Measurements from ENCODE around the gene C2orf92. TPM values are rescaled to one million over a fixed set of nuclear protein-coding genes. Genes with fewer than 3 reads are reported as not detected.

Gene C2orf92
- total RNA-seq, 2 experiments from 2014 or later: 5.9 to 11.2 TPM

GRCh38 chr2:97698530-97698929 is 29.0 kb downstream of the C2orf92 start:
- H3K36me3 ChIP-seq (ENCODE audit: insufficient read depth, low read length): no peaks in the 10 kb centered on the region
- no peak for TF ChIP-seq CTCF (conservative IDR thresholded peaks at IDR 0.05; ENCODE audit: low read length)
- no peak for TF ChIP-seq EZH2phosphoT487 (IDR thresholded peaks at IDR 0.05; ENCODE audit: borderline replicate concordance, low read depth, low read length)
- BruUV-seq (replicated peaks): no TSS peak
- H3K9me2 ChIP-seq (ENCODE audit: insufficient read depth, low read length): no peaks in the 10 kb centered on the region
- H3K9me3 ChIP-seq (ENCODE audit: low read length): no peaks in the 10 kb centered on the region
- no peak overlapping the region for H3K4me3 ChIP-seq (ENCODE audit: low read depth, low read length, poor library complexity, severe bottlenecking)
- peaks cover 6% of the 10 kb centered on the region for H3K4me1 ChIP-seq (ENCODE audit: insufficient read depth, low read length, poor library complexity, severe bottlenecking)
- no peaks in the 10 kb centered on the region for H3K79me2 ChIP-seq (ENCODE audit: insufficient read depth, low read depth, low read length)
- H4K20me1 ChIP-seq (ENCODE audit: insufficient read depth, low read length): no peaks in the 10 kb centered on the region
- H3K27ac ChIP-seq (ENCODE audit: low read depth, low read length, poor library complexity, severe bottlenecking): no peak overlapping the region
- no peak overlapping the region for H3K4me2 ChIP-seq (ENCODE audit: low read length)
- CTCF ChIA-PET (ENCODE audit: unreplicated experiment): interaction anchor here (0.5 to 1.1 kb wide), 3 partner anchors 25 to 108 kb away, joined by 3 to 4 read pairs (median 3); no protein-coding TSS in a partner anchor
- intact Hi-C loops (cut with micrococcal nuclease; ENCODE audit: unreplicated experiment): no loop called here
- H2AFZ ChIP-seq (ENCODE audit: low read length): no peak overlapping the region
- POLR2A ChIA-PET: interaction anchor here (0.6 to 1.2 kb wide), 3 partner anchors 34 to 53 kb away, joined by 3 to 9 read pairs (median 4); partner anchors contain the start of gene COX5B
- DNase-seq (ENCODE audit: low spot score): no peak

DNA sequence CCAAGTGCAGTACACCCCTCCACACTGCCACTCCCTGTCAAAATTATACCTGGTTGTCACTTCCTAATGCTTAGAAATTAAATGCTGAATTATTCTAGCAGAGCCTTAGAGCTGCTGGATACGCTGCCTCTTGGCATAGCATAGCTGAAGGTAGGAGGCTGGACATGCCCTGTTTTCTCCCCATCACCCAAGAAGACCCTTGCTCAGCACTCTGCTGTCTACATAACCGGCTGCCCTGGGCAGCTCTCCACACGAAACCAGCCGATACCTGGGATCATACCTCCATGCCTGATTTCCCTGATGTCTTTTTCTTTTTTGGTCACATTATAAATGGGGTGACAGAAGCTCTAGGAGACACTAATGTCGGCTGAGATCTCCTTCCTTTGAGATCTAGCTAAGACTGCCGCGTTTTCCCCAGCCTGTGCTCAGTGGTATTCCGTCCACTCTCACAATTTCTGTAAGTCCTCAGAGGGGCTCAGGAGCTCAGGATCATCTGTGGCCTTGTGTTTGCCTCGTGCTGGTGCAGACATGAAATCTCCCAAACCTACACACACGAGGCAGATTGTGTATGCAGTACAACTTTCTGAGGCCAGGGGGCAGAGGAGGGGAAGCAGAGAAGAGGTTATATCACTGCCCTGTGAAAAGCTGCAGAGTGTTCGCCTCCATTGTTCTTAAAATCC is 30.4 kb downstream of the C2orf92 start:
- Histone ChIP-seq H2AFZ (ENCODE audit: low read length) (peak overlapping the region; percentile 58; the same call in 1 of the 2 replicates), H3K36me3 (ENCODE audit: insufficient read depth, low read length) (no peaks in the 10 kb centered on the region), H3K4me2 (ENCODE audit: low read length) (no peak overlapping the region), H3K79me2 (ENCODE audit: insufficient read depth, low read depth, low read length) (no peaks in the 10 kb centered on the region), H4K20me1 (ENCODE audit: insufficient read depth, low read length) (no peaks in the 10 kb centered on the region), H3K27ac (ENCODE audit: low read depth, low read length, poor library complexity, severe bottlenecking) (no peak overlapping the region), H3K4me3 (ENCODE audit: low read depth, low read length, poor library complexity, severe bottlenecking) (no peak overlapping the region), H3K9me2 (ENCODE audit: insufficient read depth, low read length) (no peaks in the 10 kb centered on the region), H3K4me1 (ENCODE audit: insufficient read depth, low read length, poor library complexity, severe bottlenecking) (peaks cover 6% of the 10 kb centered on the region), H3K9me3 (ENCODE audit: low read length) (no peaks in the 10 kb centered on the region)
- TF ChIP-seq CTCF (conservative IDR thresholded peaks at IDR 0.05; ENCODE audit: low read length) (peak; percentile 78), EZH2phosphoT487 (IDR thresholded peaks at IDR 0.05; ENCODE audit: borderline replicate concordance, low read depth, low read length) (no peak)
- CTCF ChIA-PET (ENCODE audit: unreplicated experiment): interaction anchor here (0.9 to 1.7 kb wide), 6 partner anchors 9 to 685 kb away, joined by 3 to 4 read pairs (median 3); no protein-coding TSS in a partner anchor
- intact Hi-C loops (cut with micrococcal nuclease; ENCODE audit: unreplicated experiment): loop anchor here (1.0 kb wide), 1 partner anchor 48 kb away; no protein-coding TSS in a partner anchor
- no TSS peak for BruUV-seq (replicated peaks)
- POLR2A ChIA-PET: interaction anchor here (1.5 kb wide), 1 partner anchor 54 kb away, joined by 3 read pairs; the partner anchor contains the start of gene COX5B
- DNase-seq (ENCODE audit: low spot score): peak; percentile 68

DNA sequence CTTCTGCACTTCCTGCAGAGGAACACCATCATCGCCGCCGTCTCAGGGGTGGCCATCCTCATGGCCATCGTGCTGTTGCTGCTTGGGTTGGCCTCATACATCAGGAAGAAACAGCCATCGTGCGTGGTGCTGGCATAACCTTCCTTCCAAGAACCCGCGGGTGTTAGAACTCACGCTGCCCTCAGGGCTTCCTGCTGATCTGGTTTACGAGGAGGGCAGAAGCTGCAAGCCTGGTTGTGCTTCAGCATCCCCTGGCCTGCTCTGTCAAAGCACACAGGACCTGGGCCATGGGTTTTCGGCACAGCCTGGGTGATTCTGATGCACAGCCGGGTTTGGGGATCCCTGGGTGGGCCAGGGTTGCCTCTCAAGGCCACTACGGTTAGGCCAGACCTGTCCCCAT is 31.7 kb downstream of the C2orf92 start:
- TF ChIP-seq EZH2phosphoT487 (IDR thresholded peaks at IDR 0.05; ENCODE audit: borderline replicate concordance, low read depth, low read length) (no peak), CTCF (conservative IDR thresholded peaks at IDR 0.05; ENCODE audit: low read length) (no peak)
- ChIA-PET CTCF (ENCODE audit: unreplicated experiment) (interaction anchor here (1.7 kb wide), 1 partner anchor 17 kb away, joined by 4 read pairs; no protein-coding TSS in a partner anchor), POLR2A (no interaction called here)
- intact Hi-C loops (cut with micrococcal nuclease; ENCODE audit: unreplicated experiment): no loop called here
- H4K20me1 ChIP-seq (ENCODE audit: insufficient read depth, low read length): no peaks in the 10 kb centered on the region
- no peak overlapping the region for H3K27ac ChIP-seq (ENCODE audit: low read depth, low read length, poor library complexity, severe bottlenecking)
- no peaks in the 10 kb centered on the region for H3K36me3 ChIP-seq (ENCODE audit: insufficient read depth, low read length)
- no peaks in the 10 kb centered on the region for H3K79me2 ChIP-seq (ENCODE audit: insufficient read depth, low read depth, low read length)
- no peak overlapping the region for H3K4me3 ChIP-seq (ENCODE audit: low read depth, low read length, poor library complexity, severe bottlenecking)
- H3K9me2 ChIP-seq (ENCODE audit: insufficient read depth, low read length): no peaks in the 10 kb centered on the region
- no peak overlapping the region for H2AFZ ChIP-seq (ENCODE audit: low read length)
- H3K4me1 ChIP-seq (ENCODE audit: insufficient read depth, low read length, poor library complexity, severe bottlenecking): peaks cover 6% of the 10 kb centered on the region
- no peak overlapping the region for H3K4me2 ChIP-seq (ENCODE audit: low read length)
- DNase-seq (ENCODE audit: low spot score): no peak
- no peaks in the 10 kb centered on the region for H3K9me3 ChIP-seq (ENCODE audit: low read length)
- no TSS peak for BruUV-seq (replicated peaks)
